H1 (cell line): ENCODE results near the gene RAB2B. TPM values are rescaled to one million over a fixed set of nuclear protein-coding genes. Genes with fewer than 3 reads are reported as not detected.

Source experiments
- CTCF ChIA-PET: fragments of 300-600 bp; sonication (Branson Sonifier 250); formaldehyde crosslinking; loops from one replicate; lab custom pipeline; 2021; ENCODE audit not compliant: partially characterized antibody; lab: Charles Lee
- POLR2A ChIA-PET: fragments of 300-600 bp; sonication (Branson Sonifier 250); formaldehyde crosslinking; loops from one replicate; lab custom pipeline; 2021; ENCODE audit warnings: inconsistent platforms; ENCODE audit not compliant: partially characterized antibody; lab: Charles Lee
- DNase-seq, 2 experiments: peaks; one replicate each; pipeline versions ENCODE4 v3.0.0 to v3.0.0-alpha.2; 2010 to 2022; ENCODE audit warnings: low spot score in 2 of 2, low read depth in 1 of 2, mixed read lengths in 1 of 2
- FAIRE-seq: peaks from 2 replicates; lab custom pipeline; 2011; peaks lifted over from hg19 to GRCh38; lab: Jason Lieb, UNC
- H2AFZ ChIP-seq: 2 replicates; pipeline ENCODE4 v1.8.1; 2012; ENCODE audit warnings: low read length, inconsistent platforms
- H2AK5ac ChIP-seq: 2 replicates; pipeline ENCODE4 v1.6.1; 2013; ENCODE audit warnings: low read depth, low read length
- H2BK120ac ChIP-seq: replicated peaks from 2 replicates; pipeline ENCODE3; 2013; ENCODE audit warnings: low read depth, low read length, inconsistent platforms
- H2BK12ac ChIP-seq: 2 replicates; pipeline ENCODE4 v1.6.1; 2013; ENCODE audit warnings: low read depth, low read length
- H2BK15ac ChIP-seq: 2 replicates; pipeline ENCODE4 v1.6.1; 2013; ENCODE audit warnings: low read length
- H2BK20ac ChIP-seq: 2 replicates; pipeline ENCODE4 v1.6.1; 2013; ENCODE audit warnings: low read length
- H2BK5ac ChIP-seq: 2 replicates; pipeline ENCODE4 v1.6.1; 2013; ENCODE audit warnings: low read depth, low read length
- H3K14ac ChIP-seq: 2 replicates; pipeline ENCODE4 v1.6.1; 2013; ENCODE audit warnings: inconsistent platforms; ENCODE audit not compliant: insufficient read length
- H3K18ac ChIP-seq: 2 replicates; pipeline ENCODE4 v1.6.1; 2013; ENCODE audit warnings: low read length; ENCODE audit errors: extremely low read depth
- H3K23ac ChIP-seq: 2 replicates; pipeline ENCODE4 v1.6.1; 2013; ENCODE audit warnings: inconsistent platforms; ENCODE audit not compliant: insufficient read length
- H3K23me2 ChIP-seq: 2 replicates; pipeline ENCODE4 v1.6.1; 2013; ENCODE audit warnings: low read depth, low read length
- H3K27ac ChIP-seq: 2 replicates; pipeline ENCODE4 v1.6.1; 2011; ENCODE audit warnings: low read depth, low read length, inconsistent platforms
- H3K27me3 ChIP-seq, 4 experiments: replicated peaks in 1 of 4; 1 replicate in 1 of 4; 2 replicates in 3 of 4; pipeline versions ENCODE4 v1.6.1 to v1.8.1; 2011 to 2013; ENCODE audit warnings: low read length in 3 of 4, mild to moderate bottlenecking in 3 of 4, inconsistent platforms in 2 of 4, mixed read lengths in 2 of 4, moderate library complexity in 1 of 4; ENCODE audit not compliant: control insufficient read depth in 3 of 4, insufficient read depth in 3 of 4; ENCODE audit errors: extremely low read depth in 1 of 4
- H3K36me3 ChIP-seq, 4 experiments: 2 replicates each; pipeline versions ENCODE4 v1.6.1 to v1.8.1; 2011 to 2013; ENCODE audit warnings: mild to moderate bottlenecking in 4 of 4, low read length in 3 of 4, moderate library complexity in 2 of 4, control low read depth in 1 of 4, inconsistent platforms in 1 of 4; ENCODE audit not compliant: insufficient read depth in 4 of 4, control insufficient read depth in 2 of 4
- H3K4ac ChIP-seq: replicated peaks from 2 replicates; pipeline ENCODE3; 2013; ENCODE audit warnings: low read length, low read depth, mixed read lengths, inconsistent platforms; ENCODE audit not compliant: insufficient read length
- H3K4me1 ChIP-seq, 4 experiments: replicated peaks in 1 of 4; 1 replicate in 1 of 4; 2 replicates in 3 of 4; pipeline versions ENCODE4 v1.6.1 to v1.8.1; 2011 to 2013; ENCODE audit warnings: low read length in 3 of 4, inconsistent platforms in 2 of 4, mixed read lengths in 1 of 4; ENCODE audit not compliant: insufficient read depth in 4 of 4, control insufficient read depth in 3 of 4
- H3K4me2 ChIP-seq, 2 experiments: 2 replicates each; pipeline versions ENCODE4 v1.6.1 to v1.8.1; 2011 to 2013; ENCODE audit warnings: low read depth in 2 of 2, low read length in 2 of 2, control low read depth in 1 of 2, inconsistent platforms in 1 of 2, mild to moderate bottlenecking in 1 of 2; ENCODE audit not compliant: insufficient read depth in 1 of 2
- H3K4me3 ChIP-seq, 4 experiments: fragments of 200-600, 300-600 bp in 1 of 4; sonication (generic), shearing (Covaris generic), sonication (Bioruptor Twin) in 1 of 4; 2 replicates each; pipeline versions ENCODE4 v1.5.1 to v1.8.1; 2011 to 2016; ENCODE audit warnings: low read length in 4 of 4, low read depth in 3 of 4, control low read depth in 2 of 4, inconsistent platforms in 2 of 4, mild to moderate bottlenecking in 2 of 4, mixed read lengths in 1 of 4, moderate library complexity in 1 of 4; ENCODE audit not compliant: insufficient read depth in 2 of 4; ENCODE audit errors: extremely low read depth in 1 of 4
- H3K56ac ChIP-seq: replicated peaks from 2 replicates; pipeline ENCODE3; 2013; ENCODE audit warnings: low read depth, mild to moderate bottlenecking, mixed read lengths, low read length, inconsistent platforms; ENCODE audit not compliant: insufficient read length
- H3K79me1 ChIP-seq: 2 replicates; pipeline ENCODE4 v1.6.1; 2013; ENCODE audit warnings: low read depth, low read length, control low read depth
- H3K79me2 ChIP-seq, 2 experiments: 2 replicates each; pipeline versions ENCODE4 v1.6.1 to v1.8.1; 2012 to 2013; ENCODE audit warnings: low read length in 2 of 2, mild to moderate bottlenecking in 2 of 2, inconsistent platforms in 1 of 2; ENCODE audit not compliant: insufficient read depth in 2 of 2, control insufficient read depth in 1 of 2
- H3K9ac ChIP-seq, 4 experiments: replicated peaks in 1 of 4; 1 replicate in 1 of 4; 2 replicates in 3 of 4; pipeline versions ENCODE4 v1.6.1 to v1.8.1; 2011 to 2013; ENCODE audit warnings: low read depth in 3 of 4, low read length in 3 of 4, control low read depth in 2 of 4, mild to moderate bottlenecking in 2 of 4, moderate library complexity in 2 of 4, inconsistent platforms in 1 of 4; ENCODE audit errors: extremely low read depth in 1 of 4
- H3K9me3 ChIP-seq, 2 experiments: 2 replicates each; pipeline versions ENCODE4 v1.6.1 to v1.8.1; 2012 to 2013; ENCODE audit warnings: mild to moderate bottlenecking in 2 of 2, moderate library complexity in 2 of 2, control low read depth in 1 of 2, inconsistent platforms in 1 of 2, low read depth in 1 of 2, low read length in 1 of 2, mixed read lengths in 1 of 2; ENCODE audit not compliant: insufficient read depth in 2 of 2
- H4K20me1 ChIP-seq, 2 experiments: replicated peaks in 1 of 2; 2 replicates each; pipeline versions ENCODE3 to v1.8.1; 2011 to 2013; ENCODE audit warnings: inconsistent platforms in 2 of 2, low read length in 2 of 2, mild to moderate bottlenecking in 1 of 2; ENCODE audit not compliant: insufficient read depth in 2 of 2, control insufficient read depth in 1 of 2
- H4K5ac ChIP-seq: 2 replicates; pipeline ENCODE4 v1.6.1; 2013; ENCODE audit warnings: low read length, low read depth, mixed read lengths, inconsistent platforms; ENCODE audit not compliant: insufficient read length
- H4K8ac ChIP-seq: 2 replicates; pipeline ENCODE4 v1.8.0; 2013; ENCODE audit warnings: mild to moderate bottlenecking, moderate library complexity, low read length, inconsistent platforms; ENCODE audit not compliant: insufficient read depth; ENCODE audit errors: extremely low read depth
- H4K91ac ChIP-seq: replicated peaks from 2 replicates; pipeline ENCODE3; 2013; ENCODE audit warnings: low read length, mixed read lengths, inconsistent platforms; ENCODE audit not compliant: insufficient read length
- EP300 ChIP-seq, 2 experiments: IDR thresholded peaks; 1 replicate in 1 of 2; 2 replicates in 1 of 2; pipeline ENCODE4 v1.6.1; 2011 to 2012; ENCODE audit warnings: low read depth in 2 of 2, low read length in 2 of 2, mild to moderate bottlenecking in 2 of 2, borderline replicate concordance in 1 of 2, inconsistent platforms in 1 of 2, moderate library complexity in 1 of 2
- POLR2AphosphoS5 ChIP-seq: IDR thresholded peaks from 2 replicates; pipeline ENCODE4 v1.6.1; 2011; ENCODE audit warnings: low read depth, low read length
- SIRT6 ChIP-seq: IDR thresholded peaks from one replicate; pipeline ENCODE4 v1.7.1; 2012; ENCODE audit warnings: low read length, inconsistent platforms
- SIX5 ChIP-seq: IDR thresholded peaks from 2 replicates; pipeline ENCODE4 v1.6.1; 2011; ENCODE audit warnings: mild to moderate bottlenecking, low read depth, low read length
- SP4 ChIP-seq: IDR thresholded peaks from 2 replicates; pipeline ENCODE4 v1.6.1; 2012; ENCODE audit warnings: low read length, inconsistent platforms
- ZNF274 ChIP-seq: IDR thresholded peaks from 2 replicates; pipeline ENCODE4 v1.7.0; 2012; ENCODE audit warnings: low read length, borderline replicate concordance; ENCODE audit errors: extremely low read depth
- WGBS, 2 experiments: shearing (Covaris generic) in 1 of 2; methylation state at CpG; one replicate each; pipeline versions ENCODE4 v1.1.6 to v1.1.7; 2013 to 2015; ENCODE audit warnings: low lambda C conversion rate in 2 of 2, mixed read lengths in 2 of 2, inconsistent platforms in 1 of 2, low coverage in 1 of 2, missing lambda C conversion rate in 1 of 2; ENCODE audit not compliant: insufficient replicate concordance in 2 of 2, insufficient coverage in 1 of 2, insufficient read length in 1 of 2; ENCODE audit errors: extremely low coverage in 1 of 2, missing lambda C conversion rate in 1 of 2; 5-methylcytosine and 5-hydroxymethylcytosine counted together
- polyA plus RNA-seq, 7 experiments: library from polyadenylated mRNA; depleted of rRNA in 3 of 7; stranded (reverse) in 5 of 7; unstranded in 2 of 7; fragments of >200 nt in 5 of 7; fragments of 200-250 nt in 2 of 7; gene quantifications; 1 replicate in 5 of 7; 2 replicates in 1 of 7; 4 replicates in 1 of 7; pipeline versions ENCODE4 v1.2.1 to v1.2.3, GENCODE V29; 2011 to 2013; ENCODE audit warnings: missing spikeins in 2 of 7, mixed read lengths in 2 of 7
- total RNA-seq: library from RNA; stranded (reverse); fragmentation: NEBNext Ultra II Directional; extraction: Animal tissue kit (Norgen Biotek cat#: 25700); gene quantifications from 2 replicates; pipeline ENCODE4 v1.2.1, GENCODE V29; 2021

Gene RAB2B
- total and polyA plus RNA-seq, 2 of the 8 experiments (the other 6 are each of a cell fraction or from before 2014, with no cell fraction given) = 23.4 to 26.1 TPM

DNA sequence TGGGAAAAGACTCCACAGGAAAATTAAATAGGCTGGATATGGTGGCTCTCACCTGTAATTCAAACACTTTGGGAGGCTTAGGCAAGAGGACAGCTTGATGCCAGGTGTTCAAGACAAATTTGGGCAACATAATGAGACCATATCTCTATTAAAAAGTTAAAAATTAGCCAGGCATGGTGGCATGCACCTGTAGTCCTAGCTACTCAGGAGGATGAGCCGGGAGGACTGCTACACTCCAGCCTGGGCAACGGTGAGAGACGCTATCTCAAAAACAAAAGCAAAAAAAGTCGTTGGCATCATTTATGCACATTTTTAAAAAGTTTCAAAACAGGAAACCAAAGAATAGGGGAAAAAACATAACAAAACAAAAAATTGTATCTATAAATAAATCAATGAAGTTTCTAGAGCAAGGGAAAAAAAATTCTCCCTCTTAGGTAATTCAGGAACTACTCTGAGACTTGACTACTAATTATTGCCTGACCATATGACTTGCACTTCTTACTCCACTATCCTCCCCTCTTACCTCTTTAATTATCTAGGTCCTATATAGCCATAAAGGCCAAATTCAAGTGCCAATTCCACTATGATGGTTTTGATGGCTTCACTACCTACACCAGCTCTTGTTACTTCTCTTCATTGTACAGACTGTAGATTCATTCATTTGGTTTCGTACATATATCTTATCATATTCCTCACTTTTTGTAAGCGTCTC lies 32.8 kb upstream of the RAB2B start:
- Histone ChIP-seq H3K23ac (no peak overlapping the region), H2AK5ac (no peak overlapping the region), H3K18ac (no peak overlapping the region), H3K79me1 (0 out of 2 replicates have a peak, but pooled peaks cover 5% of the 10 kb centered on the region), H3K4me2 (peak overlapping the region; percentile 57 to 75), H2BK5ac (no peak overlapping the region), H3K4me3 (peak overlapping the region; percentile 58 to 98 (median 86); a peak in 7 of 8 replicates), H2BK15ac (no peak overlapping the region), H2BK12ac (no peak overlapping the region), H3K27ac (no peak overlapping the region), H2BK120ac (no peak overlapping the region), H3K4ac (no peak overlapping the region), H4K5ac (no peak overlapping the region), H4K91ac (no peak overlapping the region), H3K23me2 (peaks cover 2% of the 10 kb centered on the region; the same call in 1 of the 2 replicates), H2AFZ (no peak overlapping the region), H4K20me1 (peaks cover 0 to 7% of the 10 kb centered on the region in 2 experiments), H3K56ac (no peak overlapping the region), H3K36me3 (peaks cover 0 to 25% (median 5%) of the 10 kb centered on the region in 4 experiments; a peak in 4 of 8 replicates), H3K9ac (peak overlapping the region in 1 of 4 experiments; percentile 84; a peak in 3 of 7 replicates), H3K27me3 (no peaks in the 10 kb centered on the region), H3K9me3 (no peaks in the 10 kb centered on the region), H3K14ac (no peak overlapping the region), H3K4me1 (peaks cover 0 to 5% (median 2%) of the 10 kb centered on the region in 4 experiments; a peak in 4 of 7 replicates), H4K8ac (no peak overlapping the region), H2BK20ac (no peak overlapping the region), H3K79me2 (peaks cover 15 to 61% of the 10 kb centered on the region in 2 experiments)
- WGBS, 2 experiments = 93% methylated on average over 6 of the region's 6 CpGs; no CpG with 5 or more reads in 1 of the 2 experiments
- FAIRE-seq (no peak), DNase-seq (no peak)
- CTCF ChIA-PET = interaction anchor here (1.1 to 2.2 kb wide), 6 partner anchors 11 to 32 kb away, joined by 3 to 18 read pairs (median 6); partner anchors contain the start of gene SALL2
- TF ChIP-seq SIRT6 (no peak), ZNF274 (no peak), SIX5 (no peak), SP4 (no peak), POLR2AphosphoS5 (no peak), EP300 (IDR thresholded peaks at IDR 0.05; ENCODE audit: borderline replicate concordance in 1 of 2, low read depth in 2 of 2, low read length in 2 of 2) (no peak)
- POLR2A ChIA-PET = interaction anchor here (1.4 to 26.0 kb wide), 4 partner anchors 9 to 32 kb away, joined by 7 to 769 read pairs (median 42); partner anchors contain the start of genes RAB2B, SALL2 and TOX4
